Duodenal mucosa (tissue), 2 donors: ENCODE data around the gene PRG3.

Experiments used
- H3K27ac ChIP-seq: one replicate; pipeline ENCODE4 v1.7.0; 2013; ENCODE audit warnings: low read depth, low read length
- H3K27me3 ChIP-seq, 2 donors: one replicate each; pipeline ENCODE4 v1.7.0; 2013; ENCODE audit warnings: low read length in 2 of 2, control low read depth in 1 of 2; ENCODE audit not compliant: insufficient read depth in 2 of 2, control insufficient read depth in 1 of 2
- H3K36me3 ChIP-seq, 2 donors: one replicate each; pipeline ENCODE4 v1.7.0; 2013; ENCODE audit warnings: low read length in 2 of 2, control low read depth in 1 of 2; ENCODE audit not compliant: insufficient read depth in 2 of 2, control insufficient read depth in 1 of 2
- H3K4me1 ChIP-seq, 2 donors: one replicate each; pipeline ENCODE4 v1.7.0; 2013; ENCODE audit warnings: low read length in 2 of 2, control low read depth in 1 of 2; ENCODE audit not compliant: insufficient read depth in 2 of 2, control insufficient read depth in 1 of 2
- H3K4me3 ChIP-seq, 2 donors: one replicate each; pipeline ENCODE4 v1.7.0; 2013; ENCODE audit warnings: low read length in 2 of 2, low read depth in 1 of 2
- H3K9ac ChIP-seq, 2 donors: one replicate each; pipeline ENCODE4 v1.7.0; 2013; ENCODE audit warnings: low read length in 2 of 2, low read depth in 1 of 2
- H3K9me3 ChIP-seq, 2 donors: one replicate each; pipeline ENCODE4 v1.7.0; 2013; ENCODE audit warnings: low read length in 2 of 2, control low read depth in 1 of 2; ENCODE audit not compliant: control insufficient read depth in 1 of 2

The PRG3 gene

DNA sequence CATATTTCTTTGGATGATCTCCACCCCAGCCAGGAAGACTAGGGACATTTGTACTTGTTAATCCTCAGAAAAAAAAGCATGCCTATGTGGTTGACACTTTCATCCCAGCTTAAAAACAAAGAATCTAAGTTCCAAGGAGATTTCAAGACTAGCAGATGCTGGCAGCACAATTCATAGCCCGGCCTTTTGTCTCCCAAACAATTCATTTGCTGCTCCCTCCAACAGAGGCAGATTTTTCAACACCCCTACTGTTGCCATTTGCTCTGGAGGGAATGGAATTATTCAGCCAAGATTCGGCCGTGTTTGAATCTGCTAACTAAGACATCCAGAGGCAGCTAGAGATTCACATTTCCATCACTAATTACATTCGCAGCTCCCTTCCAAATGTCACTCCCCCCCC lies 27.5 kb downstream of the PRG3 start:
- Histone ChIP-seq H3K4me1 (peaks cover 0 to under 1% of the 10 kb centered on the region in 2 donors), H3K4me3 (no peak overlapping the region), H3K9ac (no peak overlapping the region), H3K27ac (no peak overlapping the region), H3K9me3 (peaks cover 0 to 3% of the 10 kb centered on the region in 2 donors), H3K36me3 (no peaks in the 10 kb centered on the region), H3K27me3 (no peaks in the 10 kb centered on the region)

DNA sequence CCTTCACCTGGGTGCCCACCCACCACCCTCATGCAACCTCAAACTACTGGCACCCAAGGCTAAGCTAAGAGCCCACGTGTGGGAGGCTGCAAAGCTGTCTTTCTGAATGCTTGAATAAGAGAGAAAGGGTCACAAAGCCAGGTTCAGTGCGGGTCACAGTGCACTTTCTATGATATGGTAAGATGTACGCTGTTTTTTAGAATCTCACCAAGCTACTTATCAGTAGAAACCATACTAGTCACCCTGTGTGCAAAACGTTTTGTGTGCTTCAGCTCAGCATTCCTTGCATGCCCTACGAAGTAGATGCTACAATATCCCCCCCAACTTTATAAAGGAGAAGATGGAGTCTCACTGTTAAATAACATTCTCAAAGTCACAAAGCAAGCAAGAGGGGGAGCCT lies 27.9 kb downstream of the PRG3 start:
- H3K27ac ChIP-seq, result no peak overlapping the region
- H3K4me1 ChIP-seq, result no peaks in the 10 kb centered on the region

DNA sequence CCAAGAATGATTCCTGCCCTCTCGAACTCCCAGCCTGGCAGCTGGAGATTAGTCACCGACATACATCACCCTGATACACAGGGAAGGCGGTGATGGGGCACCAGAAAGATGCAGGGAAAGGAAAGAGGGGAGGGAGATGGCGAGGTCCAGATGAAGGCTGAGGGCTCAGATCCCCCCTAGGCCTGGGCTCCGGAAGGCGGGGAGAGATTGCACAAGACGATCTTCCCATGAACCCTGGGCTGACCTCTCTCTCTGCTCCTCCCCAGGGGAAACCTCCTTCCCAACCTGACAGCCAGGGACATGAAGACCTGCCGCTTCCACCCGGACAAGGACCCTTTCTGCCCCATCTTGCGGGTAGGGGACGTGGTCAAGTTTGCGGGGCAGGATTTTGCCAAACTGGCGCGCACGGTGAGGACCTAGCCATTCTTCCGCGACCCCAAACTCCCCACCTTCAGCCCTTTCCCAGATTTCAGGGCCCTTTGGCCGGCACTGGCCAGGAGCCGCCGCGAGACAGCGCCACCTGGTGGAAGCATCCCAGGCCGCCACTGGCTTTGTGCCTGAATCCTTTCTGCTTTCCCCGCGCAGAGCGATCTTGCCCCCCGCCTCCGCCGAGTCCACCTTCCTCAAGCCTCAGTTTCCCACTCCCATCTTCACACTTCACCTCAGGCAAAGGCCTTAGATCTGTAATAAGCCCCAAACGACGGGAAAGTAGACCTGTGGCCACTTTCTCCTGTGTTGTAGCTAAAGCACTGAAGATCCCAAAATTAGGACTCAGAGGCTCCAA lies 31.3 kb downstream of the PRG3 start:
- no peak overlapping the region for H3K4me3 ChIP-seq
- H3K9ac ChIP-seq, result no peak overlapping the region
- no peaks in the 10 kb centered on the region for H3K27me3 ChIP-seq
- no peaks in the 10 kb centered on the region for H3K36me3 ChIP-seq
- peaks cover 0 to 3% of the 10 kb centered on the region in 2 donors for H3K9me3 ChIP-seq
- H3K27ac ChIP-seq, result no peak overlapping the region
- H3K4me1 ChIP-seq, result no peaks in the 10 kb centered on the region

More for the DNA sequence above, 27.9 kb downstream of the PRG3 start:
- no peaks in the 10 kb centered on the region for H3K36me3 ChIP-seq
- H3K4me3 ChIP-seq, result no peak overlapping the region
- H3K27me3 ChIP-seq, result no peaks in the 10 kb centered on the region
- no peak overlapping the region for H3K9ac ChIP-seq
- H3K9me3 ChIP-seq, result peaks cover 0 to 3% of the 10 kb centered on the region in 2 donors

- peaks cover 0 to 3% of the 10 kb centered on the region in 2 donors for H3K9me3 ChIP-seq
- no peaks in the 10 kb centered on the region for H3K4me1 ChIP-seq
- no peak overlapping the region for H3K4me3 ChIP-seq
- H3K36me3 ChIP-seq, result no peaks in the 10 kb centered on the region
- no peaks in the 10 kb centered on the region for H3K27me3 ChIP-seq
- no peak overlapping the region for H3K27ac ChIP-seq
- no peak overlapping the region for H3K9ac ChIP-seq
These were observed 32.2 kb downstream of the PRG3 start for GRCh38 chr11:57348636-57349313.

GRCh38 chr11:57348052-57348451 lies 32.9 kb downstream of the PRG3 start:
- H3K27me3 ChIP-seq, result no peaks in the 10 kb centered on the region
- no peak overlapping the region for H3K4me3 ChIP-seq
- H3K9ac ChIP-seq, result no peak overlapping the region
- H3K36me3 ChIP-seq, result no peaks in the 10 kb centered on the region
- peaks cover 0 to 3% of the 10 kb centered on the region in 2 donors for H3K9me3 ChIP-seq
- H3K4me1 ChIP-seq, result no peaks in the 10 kb centered on the region
- no peak overlapping the region for H3K27ac ChIP-seq

DNA sequence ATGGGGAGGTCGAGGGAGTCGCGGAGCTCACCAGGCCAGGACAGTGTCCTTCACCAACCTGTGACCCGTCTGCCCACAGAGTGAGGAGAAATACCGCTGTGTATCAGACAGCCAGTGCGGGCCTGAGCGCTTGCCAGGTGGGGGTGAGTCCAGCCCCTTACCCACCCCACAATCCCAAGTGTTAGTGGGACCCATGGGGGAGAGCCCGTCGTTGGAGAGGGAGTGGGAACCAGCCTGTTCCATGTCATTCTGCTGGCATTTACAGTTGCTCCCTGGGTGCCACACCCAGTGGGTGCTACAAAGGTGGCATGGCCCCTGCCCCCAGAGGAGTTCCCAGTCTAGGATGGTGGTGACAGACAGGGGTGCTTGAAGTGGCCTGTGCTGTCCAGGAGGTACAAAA lies 33.6 kb downstream of the PRG3 start:
- H3K9ac ChIP-seq, result no peak overlapping the region
- no peak overlapping the region for H3K27ac ChIP-seq
- no peaks in the 10 kb centered on the region for H3K4me1 ChIP-seq
- peaks cover 0 to 3% of the 10 kb centered on the region in 2 donors for H3K9me3 ChIP-seq
- no peaks in the 10 kb centered on the region for H3K36me3 ChIP-seq
- H3K4me3 ChIP-seq, result no peak overlapping the region
- H3K27me3 ChIP-seq, result no peaks in the 10 kb centered on the region

- Histone ChIP-seq H3K9me3 (no peaks in the 10 kb centered on the region), H3K36me3 (no peaks in the 10 kb centered on the region), H3K9ac (no peak overlapping the region), H3K4me3 (no peak overlapping the region), H3K4me1 (no peaks in the 10 kb centered on the region), H3K27ac (no peak overlapping the region), H3K27me3 (peaks cover 0 to 5% of the 10 kb centered on the region in 2 donors)
These were observed 35.3 kb downstream of the PRG3 start for GRCh38 chr11:57345555-57346211.

- H3K27me3 ChIP-seq, result peaks cover 3 to 5% of the 10 kb centered on the region in 2 donors
- no peaks in the 10 kb centered on the region for H3K36me3 ChIP-seq
- no peaks in the 10 kb centered on the region for H3K9me3 ChIP-seq
- no peaks in the 10 kb centered on the region for H3K4me1 ChIP-seq
- H3K9ac ChIP-seq, result no peak overlapping the region
- no peak overlapping the region for H3K27ac ChIP-seq
- H3K4me3 ChIP-seq, result no peak overlapping the region
These were observed 36.1 kb downstream of the PRG3 start for GRCh38 chr11:57344826-57345225.

DNA sequence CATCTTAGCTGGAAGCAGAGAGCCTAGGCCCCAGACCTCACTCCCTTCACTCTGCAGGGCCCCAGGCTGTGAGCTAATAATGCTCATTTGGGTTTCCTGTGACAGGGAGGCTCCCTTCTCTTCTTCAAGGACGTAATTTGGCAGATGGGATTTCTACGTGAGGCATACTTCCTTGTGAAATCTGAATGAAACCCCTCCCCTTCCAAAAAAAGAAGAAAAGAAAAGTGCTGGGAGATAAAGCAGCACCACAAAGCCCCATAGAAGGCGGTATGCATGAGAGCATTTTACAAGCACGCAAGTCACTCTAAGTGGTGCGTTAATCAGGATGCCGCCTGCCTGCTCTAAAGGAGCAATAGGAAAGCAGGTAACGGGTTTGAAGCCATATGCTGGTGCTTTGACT lies 37.1 kb downstream of the PRG3 start:
- no peak overlapping the region for H3K27ac ChIP-seq

GRCh38 chr11:57342702-57343101 lies 38.2 kb downstream of the PRG3 start:
- Histone ChIP-seq H3K9me3 (no peaks in the 10 kb centered on the region), H3K4me3 (no peak overlapping the region), H3K9ac (no peak overlapping the region), H3K27me3 (peaks cover 3 to 5% of the 10 kb centered on the region in 2 donors), H3K4me1 (no peaks in the 10 kb centered on the region), H3K27ac (no peak overlapping the region), H3K36me3 (no peaks in the 10 kb centered on the region)

More for the DNA sequence above, 37.1 kb downstream of the PRG3 start:
- no peaks in the 10 kb centered on the region for H3K4me1 ChIP-seq
- H3K36me3 ChIP-seq, result no peaks in the 10 kb centered on the region
- H3K9ac ChIP-seq, result no peak overlapping the region
- H3K4me3 ChIP-seq, result no peak overlapping the region
- peaks cover 3 to 5% of the 10 kb centered on the region in 2 donors for H3K27me3 ChIP-seq
- H3K9me3 ChIP-seq, result no peaks in the 10 kb centered on the region
